ENCODE results near the gene ZNF280B. TPM values are rescaled to one million over a fixed set of nuclear protein-coding genes. Genes with fewer than 3 reads are reported as not detected.
"Not testable (repeated sequence)": the region's sequence is repeated elsewhere in the genome, so short reads cannot be mapped to it uniquely, and the experiment has no call there.

Gene ZNF280B
- total RNA-seq, 1 donor from 2014 or later: 3.1 TPM

- intact Hi-C loops (cut with micrococcal nuclease): loop anchor here (5.0 kb wide), 1 partner anchor 128 kb away; no protein-coding TSS in a partner anchor
Measured at GRCh38 chr22:22464541-22465054, 43.9 kb downstream of the ZNF280B start.

- intact Hi-C loops (cut with micrococcal nuclease): loop anchor here (5.0 kb wide), 1 partner anchor 128 kb away; no protein-coding TSS in a partner anchor
Measured at GRCh38 chr22:22463855-22464540, 44.5 kb downstream of the ZNF280B start.

GRCh38 chr22:22462813-22463567 lies 45.6 kb downstream of the ZNF280B start:
- intact Hi-C loops (cut with micrococcal nuclease): loop anchor here (5.0 kb wide), 1 partner anchor 129 kb away; no protein-coding TSS in a partner anchor

GRCh38 chr22:22461583-22461982 lies 47.0 kb downstream of the ZNF280B start:
- intact Hi-C loops (cut with micrococcal nuclease): loop anchor here (5.0 kb wide), 1 partner anchor 131 kb away; no protein-coding TSS in a partner anchor

GRCh38 chr22:22461111-22461510 lies 47.4 kb downstream of the ZNF280B start:
- intact Hi-C loops (cut with micrococcal nuclease): loop anchor here (5.0 kb wide), 1 partner anchor 131 kb away; no protein-coding TSS in a partner anchor

GRCh38 chr22:22460635-22461034 lies 47.9 kb downstream of the ZNF280B start:
- intact Hi-C loops (cut with micrococcal nuclease): loop anchor here (5.0 kb wide), 1 partner anchor 132 kb away; no protein-coding TSS in a partner anchor

- intact Hi-C loops (cut with micrococcal nuclease): loop anchor here (5.0 kb wide), 1 partner anchor 132 kb away; no protein-coding TSS in a partner anchor
Measured at GRCh38 chr22:22460060-22460459, 48.5 kb downstream of the ZNF280B start.

GRCh38 chr22:22458896-22459588 lies 49.5 kb downstream of the ZNF280B start:
- intact Hi-C loops (cut with micrococcal nuclease): no loop called here

GRCh38 chr22:22458387-22458786 lies 50.2 kb downstream of the ZNF280B start:
- intact Hi-C loops (cut with micrococcal nuclease): no loop called here

GRCh38 chr22:22454997-22455396 lies 53.5 kb downstream of the ZNF280B start:
- intact Hi-C loops (cut with micrococcal nuclease): no loop called here

- intact Hi-C loops (cut with micrococcal nuclease): no loop called here
Measured at GRCh38 chr22:22452996-22453686, 55.4 kb downstream of the ZNF280B start.

- intact Hi-C loops (cut with micrococcal nuclease): no loop called here
Measured at GRCh38 chr22:22452211-22452610, 56.3 kb downstream of the ZNF280B start.

- intact Hi-C loops (cut with micrococcal nuclease): no loop called here
Measured at GRCh38 chr22:22450343-22450839, 58.2 kb downstream of the ZNF280B start.

- intact Hi-C loops (cut with micrococcal nuclease): no loop called here
Measured at GRCh38 chr22:22449819-22450218, 58.7 kb downstream of the ZNF280B start.

GRCh38 chr22:22446517-22446916 lies 62.0 kb downstream of the ZNF280B start:
- intact Hi-C loops (cut with micrococcal nuclease): no loop called here

GRCh38 chr22:22444007-22444589 lies 64.4 kb downstream of the ZNF280B start:
- intact Hi-C loops (cut with micrococcal nuclease): not testable (repeated sequence)

GRCh38 chr22:22442928-22443709 lies 65.4 kb downstream of the ZNF280B start:
- intact Hi-C loops (cut with micrococcal nuclease): no loop called here

- intact Hi-C loops (cut with micrococcal nuclease): not testable (repeated sequence)
Measured at GRCh38 chr22:22441626-22442025, 66.9 kb downstream of the ZNF280B start.

GRCh38 chr22:22440188-22440587 lies 68.4 kb downstream of the ZNF280B start:
- intact Hi-C loops (cut with micrococcal nuclease): no loop called here

All from T-helper 2 cell treated with Interferon-gamma antibody and Interleukin-4, amounts not matched to agents 100 ng/mL and 5 ng/mL, for 36 hours (primary cell).